ENCODE measurements around the gene LRRFIP2.
"Not testable (repeated sequence)": the region's sequence is repeated elsewhere in the genome, so short reads cannot be mapped to it uniquely, and the experiment has no call there.

Gene LRRFIP2

DNA sequence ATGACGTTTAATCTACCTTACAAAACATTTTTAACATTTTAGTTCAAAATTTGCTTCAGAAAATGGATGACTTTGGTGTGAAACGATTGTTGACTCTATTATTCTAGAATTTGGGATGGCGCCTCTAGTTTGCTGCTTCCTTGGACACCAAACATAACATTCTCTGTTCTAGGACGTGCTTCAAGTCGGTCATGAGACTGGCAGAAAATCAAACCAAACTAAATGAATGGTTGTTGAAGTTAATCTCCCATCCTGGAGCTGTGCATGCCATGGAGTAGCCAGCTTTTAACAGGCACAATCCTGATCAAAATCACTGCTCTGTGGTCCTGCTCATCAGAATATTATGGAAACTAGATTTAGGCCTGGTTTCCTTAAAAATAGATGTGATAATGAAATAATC, 9.6 kb upstream of the LRRFIP2 start:
- no peak for DNase-seq

DNA sequence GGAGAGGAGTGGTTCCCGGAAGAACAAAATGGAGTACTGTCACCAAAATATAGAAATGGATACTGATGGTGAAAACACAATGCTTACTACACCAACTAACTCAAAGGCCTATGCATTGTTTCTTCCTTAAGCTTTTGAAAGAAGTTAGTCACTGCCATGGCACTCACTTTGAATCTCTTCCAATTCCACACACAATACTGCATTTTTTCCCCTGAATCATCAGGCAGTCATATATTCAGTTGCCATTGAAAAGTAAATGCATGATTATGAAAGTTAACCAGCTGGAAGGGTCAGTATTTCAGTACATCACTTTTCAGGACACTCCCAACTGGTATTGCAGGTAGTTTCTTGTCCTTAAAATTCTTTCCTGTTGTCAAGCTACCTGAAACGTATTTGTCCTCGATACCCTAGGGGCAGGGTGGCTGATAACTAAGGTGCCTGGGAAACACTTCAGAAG, 9.0 kb upstream of the LRRFIP2 start:
- DNase-seq: peak; percentile 88

DNA sequence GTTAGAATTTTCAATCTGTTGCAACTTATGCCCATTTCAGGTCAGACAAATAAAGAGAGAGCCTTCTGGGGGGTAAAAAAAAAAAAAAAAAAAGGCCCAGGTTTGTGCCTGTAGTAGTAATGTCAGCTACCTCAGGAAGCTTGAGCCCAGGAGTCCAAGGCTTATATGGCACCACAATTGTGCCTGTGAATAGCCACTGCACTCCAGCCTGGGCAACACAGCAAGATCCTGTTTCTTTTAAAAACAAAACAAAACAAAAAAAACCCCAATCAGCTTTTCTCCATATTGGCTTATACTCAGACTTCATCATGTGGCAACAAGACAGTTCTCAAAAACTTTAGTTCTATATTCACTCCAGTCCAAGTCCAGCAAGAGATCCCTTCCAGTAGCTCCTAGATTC, 8.4 kb upstream of the LRRFIP2 start:
- no peak for DNase-seq

DNA sequence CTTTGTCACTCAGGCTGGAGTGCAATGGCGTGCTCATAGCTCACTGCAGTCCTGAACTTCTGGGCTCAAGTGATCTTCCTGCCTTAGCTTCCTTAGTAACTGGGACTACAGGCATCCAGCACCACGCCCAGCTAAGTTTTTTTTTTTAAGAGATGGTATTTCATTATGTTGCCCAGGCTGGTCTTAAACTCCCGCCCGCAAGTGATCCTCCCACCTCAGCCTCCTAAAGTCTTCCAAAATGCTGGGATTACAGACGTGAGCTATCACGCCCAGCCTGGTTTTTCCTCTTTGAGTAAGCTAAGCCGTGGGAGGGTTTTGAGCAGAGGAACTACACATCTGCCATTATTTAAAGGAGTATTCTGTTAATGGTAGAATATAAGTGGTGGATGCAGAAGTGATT, 7.4 kb upstream of the LRRFIP2 start:
- peak; percentile 96 for DNase-seq

GRCh38 chr3:37179144-37179967, 5.0 kb upstream of the LRRFIP2 start:
- no peak for DNase-seq

DNA sequence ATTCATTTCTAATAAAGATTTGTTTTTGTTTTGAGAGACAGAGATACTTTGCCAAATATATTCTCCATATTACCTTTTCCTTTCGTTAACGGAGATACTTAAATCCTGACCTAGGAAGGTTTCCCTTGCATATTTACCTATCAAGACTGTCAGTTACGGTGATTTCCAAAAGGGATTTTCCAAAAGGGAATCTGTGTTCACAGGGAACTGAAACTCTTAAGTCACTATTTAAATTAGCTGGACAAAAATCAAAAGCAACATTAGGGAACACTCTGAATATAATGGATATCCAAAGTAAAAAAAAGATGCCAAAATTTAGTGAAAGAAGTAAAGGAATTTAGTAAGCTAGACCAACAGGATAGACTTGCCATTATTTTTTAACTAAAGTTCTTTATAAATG, 576 bp downstream of the LRRFIP2 start:
- no peak for DNase-seq

DNA sequence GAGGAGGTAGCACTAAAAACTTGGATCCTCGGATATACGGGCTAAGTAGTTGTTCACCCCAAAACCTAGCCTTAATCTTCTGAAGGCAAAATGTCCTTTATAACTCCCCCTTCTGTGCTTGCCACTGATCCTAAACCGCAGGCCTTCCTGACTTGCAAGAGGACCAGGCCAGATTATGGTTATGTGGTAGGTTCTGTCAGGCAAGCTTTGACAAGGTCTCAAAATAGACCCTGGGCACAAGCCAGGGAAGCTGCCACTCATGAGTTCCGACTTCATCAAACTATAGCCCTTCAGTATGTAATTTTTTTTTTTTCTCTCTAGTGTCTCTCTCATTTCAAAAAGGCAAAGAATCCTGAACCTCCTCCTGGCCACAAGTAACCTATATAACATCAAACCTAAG, 3.2 kb downstream of the LRRFIP2 start:
- no peak for DNase-seq

DNA sequence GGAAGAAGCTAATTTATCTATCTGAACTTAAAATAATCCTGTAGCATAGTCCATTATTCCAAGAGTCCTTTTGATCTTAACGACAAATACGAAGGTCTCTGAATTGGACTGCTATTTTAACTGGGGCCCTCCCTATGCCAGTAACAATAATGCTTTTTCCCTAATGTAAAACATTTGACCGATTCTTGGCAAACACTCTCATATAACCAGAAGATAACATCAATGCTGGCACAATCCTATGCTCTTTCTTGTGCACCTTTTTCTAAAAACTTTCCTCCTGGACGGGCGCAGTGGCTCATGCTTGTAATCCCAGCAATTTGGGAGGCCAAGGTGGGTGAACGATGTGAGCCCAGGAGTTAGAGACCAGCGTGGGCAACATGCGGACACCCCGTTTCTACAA, 3.9 kb downstream of the LRRFIP2 start:
- no peak for DNase-seq

DNA sequence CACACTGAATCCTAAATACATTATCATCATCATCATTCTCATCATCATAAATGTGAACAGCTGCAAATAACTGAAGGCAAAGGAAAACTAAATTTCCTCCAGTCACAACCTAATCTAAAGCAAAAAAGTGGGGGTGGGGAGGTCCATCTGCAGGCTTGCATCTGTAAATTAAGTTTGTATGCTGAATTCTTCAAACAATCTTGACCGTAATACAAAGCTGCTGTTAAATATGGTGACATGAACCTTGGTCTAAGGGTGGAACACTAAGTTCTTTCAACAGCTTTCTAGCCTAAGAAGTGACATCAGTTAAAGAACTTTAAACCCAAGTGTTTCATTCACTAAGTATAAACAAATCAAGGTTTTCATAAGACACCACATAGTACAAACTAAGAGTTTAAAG, 4.3 kb downstream of the LRRFIP2 start:
- no peak for DNase-seq

DNA sequence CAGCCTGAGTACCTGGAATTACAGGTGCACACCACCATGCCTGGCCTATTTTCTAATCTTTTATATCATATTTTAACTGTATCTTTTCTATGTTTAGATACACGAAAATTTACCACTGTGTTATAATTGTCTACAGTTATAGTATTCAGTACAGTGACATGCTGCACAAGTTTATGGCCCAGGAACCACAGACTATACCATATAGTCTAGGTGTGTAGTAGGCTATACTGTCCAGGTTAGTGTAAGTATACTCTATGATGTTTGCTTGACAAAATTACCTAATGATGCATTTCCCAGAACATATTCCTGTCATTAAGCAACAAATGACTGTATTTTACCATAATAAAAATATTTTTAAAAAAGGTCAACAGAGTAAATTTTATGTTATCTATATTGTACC, 5.5 kb downstream of the LRRFIP2 start:
- DNase-seq: no peak

DNA sequence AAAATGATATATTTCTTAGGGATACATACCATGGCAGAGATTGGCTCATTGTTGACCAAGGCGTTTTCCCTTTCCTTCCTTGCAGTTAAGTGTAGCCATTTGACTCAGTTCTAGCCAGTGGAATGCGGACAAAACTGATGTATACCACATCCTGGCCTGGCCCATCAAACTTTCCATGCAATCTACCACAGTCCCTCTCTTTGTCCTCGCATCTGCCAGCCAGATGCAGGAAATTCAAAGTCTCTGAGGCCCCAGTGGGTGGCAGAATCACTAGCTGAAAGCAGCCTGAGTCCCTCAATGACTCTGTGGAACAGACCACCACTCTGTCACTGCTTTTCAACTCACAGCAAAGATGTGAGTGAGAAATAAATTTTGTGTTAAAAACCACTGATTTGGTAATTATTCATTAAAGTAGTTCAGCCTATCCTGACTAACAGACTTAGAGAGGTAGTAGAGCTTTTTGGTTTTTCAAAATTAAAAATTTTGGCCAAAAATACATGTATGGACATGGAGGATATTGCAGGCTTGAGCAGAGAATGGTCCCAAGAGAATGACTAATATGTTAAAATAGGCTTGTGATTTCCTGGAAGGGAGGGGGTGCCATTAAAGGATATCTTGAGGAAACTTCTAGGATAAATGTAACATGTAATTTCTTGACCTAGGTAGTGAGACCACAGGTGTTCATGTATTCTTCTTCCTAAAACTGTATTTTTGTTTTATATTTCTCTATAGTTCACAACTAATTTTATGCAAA, 10.9 kb downstream of the LRRFIP2 start:
- DNase-seq: peak; percentile 9

DNA sequence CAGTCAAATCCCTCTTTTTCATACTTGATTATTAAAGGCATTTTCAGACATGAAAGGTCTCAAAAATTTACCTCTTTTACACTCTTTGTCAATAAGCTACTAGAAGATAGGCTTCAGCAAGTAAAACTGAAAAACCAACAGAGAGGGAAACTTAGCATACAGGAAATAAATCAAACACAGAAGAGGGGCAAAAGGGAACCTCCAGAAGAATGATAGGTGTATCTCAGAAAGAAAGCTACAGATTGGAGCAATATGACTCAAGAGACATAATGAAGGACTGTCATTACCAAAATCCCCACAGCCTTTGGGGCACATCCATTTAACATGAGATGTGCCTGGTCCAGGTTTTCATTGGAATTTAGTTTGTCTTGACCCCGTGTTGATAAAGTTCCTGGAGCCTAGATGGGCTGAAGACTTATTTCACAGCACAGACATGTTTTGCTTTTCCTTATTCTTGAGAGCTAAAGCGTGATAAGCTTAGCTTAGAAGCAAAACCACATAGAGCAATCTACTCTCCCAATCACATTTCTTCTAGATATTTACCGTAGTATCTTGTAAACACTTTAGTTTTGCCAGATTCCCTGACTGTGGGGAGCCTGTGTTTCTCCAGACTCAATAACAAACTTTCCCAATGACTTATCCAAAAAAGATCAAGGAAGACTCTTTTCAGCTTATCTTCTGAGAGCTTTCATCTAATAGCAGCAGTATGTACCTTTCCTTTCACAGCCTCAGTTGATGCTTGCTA, 11.7 kb downstream of the LRRFIP2 start:
- DNase-seq: no peak

DNA sequence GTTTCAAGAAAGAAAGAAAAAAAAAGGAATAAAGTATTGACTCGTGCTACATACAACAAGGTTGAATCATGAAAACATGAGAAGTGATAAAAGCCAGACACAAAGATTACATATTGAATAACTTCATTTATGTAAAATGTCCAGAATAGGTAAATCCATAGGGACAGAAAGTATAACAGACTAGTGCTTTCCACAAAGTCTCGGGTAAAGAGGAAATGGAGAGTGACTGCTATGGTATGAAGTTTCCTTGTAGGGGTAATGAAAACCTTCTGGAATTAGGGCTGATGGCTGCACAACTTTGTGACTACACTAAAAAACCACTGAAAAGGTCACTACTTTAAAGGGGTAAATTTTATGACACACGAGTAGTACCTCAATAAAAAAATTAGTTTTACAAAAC, 13.0 kb downstream of the LRRFIP2 start:
- no peak for DNase-seq

GRCh38 chr3:37155782-37156181, 18.6 kb downstream of the LRRFIP2 start:
- DNase-seq: no peak

GRCh38 chr3:37154668-37155314, 19.6 kb downstream of the LRRFIP2 start:
- DNase-seq: no peak

DNA sequence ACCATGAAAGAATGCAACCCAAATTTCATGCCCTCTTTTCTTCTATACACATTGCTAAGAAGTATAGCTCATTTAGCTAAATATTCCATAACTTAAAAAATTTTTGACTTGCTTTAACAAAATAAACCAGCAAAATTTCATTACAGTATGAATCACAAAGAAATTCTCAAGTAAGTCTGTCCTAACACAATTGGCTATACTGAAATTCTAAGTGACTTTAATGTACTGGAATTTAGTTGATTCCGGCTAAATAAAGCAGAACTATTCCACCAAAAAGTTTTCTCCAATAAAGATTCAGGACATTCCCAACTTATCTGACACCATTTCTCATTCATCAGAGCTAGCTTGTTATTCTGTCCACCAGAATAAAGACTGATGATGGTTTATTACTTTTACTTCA, 23.8 kb downstream of the LRRFIP2 start:
- no peak for DNase-seq

- DNase-seq: no peak
These were observed 25.1 kb downstream of the LRRFIP2 start for GRCh38 chr3:37149257-37149656.

- no peak for DNase-seq
These were observed 26.2 kb downstream of the LRRFIP2 start for GRCh38 chr3:37148208-37148607.

DNA sequence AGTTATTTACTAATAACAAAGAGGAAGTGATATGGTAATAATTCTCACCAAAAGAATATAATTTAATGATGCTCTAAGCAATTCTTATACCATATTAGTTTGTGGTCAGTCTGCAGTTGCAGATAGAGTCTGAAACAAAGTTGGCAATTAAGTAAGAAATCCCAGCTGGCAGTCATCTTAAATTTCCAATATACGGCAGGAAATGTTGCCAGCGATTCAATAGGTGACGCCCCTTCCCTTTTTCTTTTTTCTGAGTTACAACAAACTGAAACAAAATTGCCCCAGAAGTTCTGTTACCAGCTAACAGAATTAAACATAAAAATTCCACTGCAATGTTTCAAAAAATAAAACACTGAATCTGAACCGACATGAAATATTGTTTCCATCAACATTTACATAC, 26.7 kb downstream of the LRRFIP2 start:
- DNase-seq: no peak

- DNase-seq: not testable (repeated sequence)
These were observed 27.5 kb downstream of the LRRFIP2 start for GRCh38 chr3:37146927-37147326.

DNA sequence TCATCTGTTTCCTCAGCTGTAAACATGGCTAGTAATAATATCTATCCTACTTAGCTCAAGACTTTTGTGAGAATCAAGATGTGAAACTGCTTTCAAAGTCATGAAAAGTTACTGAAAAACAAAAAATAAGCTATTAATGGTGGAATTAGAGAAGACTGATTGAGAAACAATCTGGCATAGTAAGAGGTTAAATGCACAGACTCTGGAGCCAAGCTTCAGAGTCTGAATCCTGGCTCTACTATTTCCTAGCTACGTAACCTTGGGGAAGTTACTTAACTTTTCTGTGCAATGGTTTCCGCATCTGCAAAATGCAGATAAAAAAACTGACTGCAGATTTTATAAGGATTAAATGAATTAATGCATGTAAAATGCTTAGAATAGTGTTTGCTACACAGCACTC, 28.8 kb downstream of the LRRFIP2 start:
- no peak for DNase-seq

- no peak for DNase-seq
These were observed 29.6 kb downstream of the LRRFIP2 start for GRCh38 chr3:37144806-37145205.

DNA sequence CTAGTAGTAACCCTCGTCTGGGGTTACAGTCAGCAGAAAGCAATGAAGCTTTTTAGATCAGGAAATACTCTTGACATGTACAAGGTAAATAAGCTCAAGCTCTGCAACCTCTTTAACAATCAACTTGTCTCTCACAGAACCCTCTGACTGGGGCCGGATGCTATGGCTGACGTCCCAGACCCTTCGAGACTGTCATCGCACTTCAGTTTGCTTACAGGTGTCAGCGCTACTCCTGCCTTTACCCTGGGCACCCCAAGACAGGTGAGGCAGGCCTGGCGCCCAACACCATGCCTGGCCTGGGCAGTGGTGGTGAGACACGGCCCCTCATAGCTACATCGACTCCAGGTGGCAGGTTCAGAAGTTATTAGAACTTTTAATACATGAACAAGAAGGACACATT, 30.6 kb downstream of the LRRFIP2 start:
- no peak for DNase-seq
